Stimulated activated CD8-positive, alpha-beta memory T cell treated with anti-CD3 and anti-CD28 coated beads, Interleukin-4, amount 100 ng/mL, for 48 hours (primary cell): ENCODE measurements around the gene EMILIN2.

Source experiments
- DNase-seq: peaks from one replicate; pipeline ENCODE4 v3.0.0-alpha.2; 2020

EMILIN2 gene

GRCh38 chr18:2901423-2901985 is 54.7 kb downstream of the EMILIN2 start:
- DNase-seq, result no peak

- DNase-seq, result no peak
Observed at GRCh38 chr18:2902327-2902726, 55.5 kb downstream of the EMILIN2 start.

- DNase-seq, result no peak
Observed at GRCh38 chr18:2903006-2903405, 56.2 kb downstream of the EMILIN2 start.

GRCh38 chr18:2905854-2906703 is 59.3 kb downstream of the EMILIN2 start:
- DNase-seq, result peak; percentile 75

GRCh38 chr18:2906704-2907549 is 60.1 kb downstream of the EMILIN2 start:
- DNase-seq, result peak; percentile 74

- peak; percentile 27 for DNase-seq
Observed at GRCh38 chr18:2907550-2908135, 60.8 kb downstream of the EMILIN2 start.

GRCh38 chr18:2908166-2908945 is 61.5 kb downstream of the EMILIN2 start:
- peak; percentile 21 for DNase-seq

GRCh38 chr18:2908946-2909335 is 62.1 kb downstream of the EMILIN2 start:
- DNase-seq, result peak; percentile 20

- peak; percentile 13 for DNase-seq
Observed at GRCh38 chr18:2909431-2910140, 62.8 kb downstream of the EMILIN2 start.

GRCh38 chr18:2910261-2910660 is 63.5 kb downstream of the EMILIN2 start:
- peak; percentile 15 for DNase-seq

GRCh38 chr18:2910751-2911425 is 64.1 kb downstream of the EMILIN2 start:
- peak; percentile 21 for DNase-seq

- DNase-seq, result peak; percentile 21
Observed at GRCh38 chr18:2911533-2911932, 64.7 kb downstream of the EMILIN2 start.

GRCh38 chr18:2912357-2913299 is 65.8 kb downstream of the EMILIN2 start:
- peak; percentile 22 for DNase-seq

- peak; percentile 24 for DNase-seq
Observed at GRCh38 chr18:2913398-2914005, 66.7 kb downstream of the EMILIN2 start.

GRCh38 chr18:2914185-2914880 is 67.5 kb downstream of the EMILIN2 start:
- peak; percentile 23 for DNase-seq

- DNase-seq, result peak; percentile 21
Observed at GRCh38 chr18:2914881-2915240, 68.1 kb downstream of the EMILIN2 start.

GRCh38 chr18:2915486-2915885 is 68.7 kb downstream of the EMILIN2 start:
- peak; percentile 15 for DNase-seq

- peak; percentile 14 for DNase-seq
Observed at GRCh38 chr18:2916184-2916583, 69.4 kb downstream of the EMILIN2 start.
